Gastroesophageal sphincter (tissue), 4 donors: ENCODE results near the gene NACA. TPM values are rescaled to one million over a fixed set of nuclear protein-coding genes. Genes with fewer than 3 reads are reported as not detected.

Experiments used
- ATAC-seq: fragments of 150-250 bp; one replicate; pipeline ENCODE4 v1.9.1; 2016; ENCODE audit warnings: mild to moderate bottlenecking, moderate library complexity
- H3K27ac ChIP-seq, 4 donors: fragments of 200-600 bp; sonication (generic) in 3 of 4; 1 replicate in 3 of 4; 2 replicates in 1 of 4; pipeline ENCODE4 v1.5.1; 2016 to 2019
- H3K27me3 ChIP-seq: fragments of 200-600 bp; sonication (generic); one replicate; pipeline ENCODE4 v1.5.1; 2019
- H3K36me3 ChIP-seq, 2 donors: fragments of 200-600 bp; sonication (generic); one replicate each; pipeline ENCODE4 v1.5.1; 2019; ENCODE audit warnings: control low read depth in 1 of 2
- H3K4me1 ChIP-seq, 3 donors: fragments of 200-600 bp; sonication (generic); 1 replicate in 2 of 3; 2 replicates in 1 of 3; pipeline ENCODE4 v1.5.1; 2016 to 2019; ENCODE audit warnings: control low read depth in 2 of 3
- H3K4me3 ChIP-seq, 2 donors: fragments of 200-600 bp; sonication (generic); one replicate each; pipeline ENCODE4 v1.5.1; 2019; ENCODE audit warnings: mild to moderate bottlenecking in 1 of 2, moderate library complexity in 1 of 2
- H3K9me3 ChIP-seq, 3 donors: fragments of 200-600 bp; sonication (generic); one replicate each; pipeline ENCODE4 v1.5.1; 2017 to 2019; ENCODE audit warnings: control low read depth in 2 of 3
- CTCF ChIP-seq, 4 experiments: fragments of 200-600 bp in 2 of 4; fragments of 450-650 bp in 2 of 4; sonication (generic) in 1 of 4; IDR thresholded peaks; one replicate each; pipeline ENCODE4 v1.5.1; 2017 to 2019; ENCODE audit warnings: antibody characterized with exemption in 4 of 4, mild to moderate bottlenecking in 2 of 4, moderate library complexity in 2 of 4
- EP300 ChIP-seq: sonication (generic); formaldehyde crosslinking; IDR thresholded peaks from one replicate; pipeline ENCODE4 v1.6.1; 2017; ENCODE audit warnings: antibody characterized with exemption, mild to moderate bottlenecking
- POLR2A ChIP-seq, 2 donors: fragments of 450-650 bp; IDR thresholded peaks; one replicate each; pipeline ENCODE4 v1.6.1; 2017; ENCODE audit warnings: antibody characterized with exemption in 2 of 2, mild to moderate bottlenecking in 2 of 2, moderate library complexity in 1 of 2
- POLR2AphosphoS5 ChIP-seq: sonication (generic); formaldehyde crosslinking; IDR thresholded peaks from one replicate; pipeline ENCODE4 v1.6.1; 2017; ENCODE audit warnings: antibody characterized with exemption
- WGBS, 2 donors: methylation state at CpG; one replicate each; pipeline ENCODE4 v1.1.5; 2018; ENCODE audit warnings: low coverage in 1 of 2; 5-methylcytosine and 5-hydroxymethylcytosine counted together
- total RNA-seq, 4 donors: library from RNA; depleted of rRNA; stranded (reverse); fragments of >200 nt; gene quantifications; one replicate each; pipeline ENCODE4 v1.1.0, GENCODE V29; 2016

NACA gene
- total RNA-seq, 4 donors from 2014 or later: 1,080 to 1,809 (median 1,519) TPM

DNA sequence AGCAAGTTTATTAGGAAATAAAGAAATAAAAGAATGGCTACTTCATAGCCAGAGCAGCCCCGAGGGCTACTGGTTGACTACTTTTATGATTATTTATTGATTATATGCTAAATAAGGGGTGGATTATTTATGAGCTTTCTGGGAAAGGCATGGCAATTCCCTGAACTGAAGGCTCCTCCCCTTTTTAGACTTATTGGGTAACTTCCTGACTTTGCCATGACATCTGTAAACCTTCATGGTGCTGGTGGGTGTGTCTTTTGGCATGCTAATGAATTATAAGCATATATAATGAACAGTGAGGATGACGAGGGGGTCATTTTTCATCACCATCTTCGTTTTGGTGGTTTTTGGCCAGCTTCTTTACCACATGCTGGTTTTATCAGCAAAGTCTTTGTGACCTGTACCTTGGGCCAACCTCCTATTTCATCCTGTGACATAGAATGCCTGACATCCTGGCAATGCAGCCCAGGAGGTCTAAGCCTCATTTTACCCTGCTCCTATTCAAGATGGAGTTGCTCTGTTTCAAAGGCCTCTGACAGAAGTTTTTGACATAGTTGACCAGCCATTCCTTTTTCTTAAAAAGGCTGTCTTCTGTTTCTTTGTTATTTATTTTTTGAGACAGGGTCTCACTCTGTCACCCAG lies 26.0 kb downstream of the NACA start:
- 66 to 84% methylated on average over 3 of the region's 3 CpGs for WGBS, 2 donors
- TF ChIP-seq POLR2A (IDR thresholded peaks at IDR 0.05): no peak
- no peak for TF ChIP-seq EP300
- no peak for TF ChIP-seq POLR2AphosphoS5
- TF ChIP-seq CTCF (IDR thresholded peaks at IDR 0.05): no peak
- Histone ChIP-seq H3K36me3 (no peaks in the 10 kb centered on the region), H3K27me3 (no peaks in the 10 kb centered on the region), H3K4me3 (no peak overlapping the region), H3K27ac (no peak overlapping the region), H3K9me3 (no peaks in the 10 kb centered on the region), H3K4me1 (no peaks in the 10 kb centered on the region)
- no peak for ATAC-seq

GRCh38 chr12:56695327-56696101 lies 29.6 kb downstream of the NACA start:
- Histone ChIP-seq H3K4me3 (no peak overlapping the region), H3K27me3 (no peaks in the 10 kb centered on the region), H3K36me3 (no peaks in the 10 kb centered on the region), H3K27ac (no peak overlapping the region), H3K4me1 (no peaks in the 10 kb centered on the region), H3K9me3 (no peaks in the 10 kb centered on the region)
- TF ChIP-seq EP300 (no peak), POLR2AphosphoS5 (no peak), POLR2A (IDR thresholded peaks at IDR 0.05) (no peak), CTCF (IDR thresholded peaks at IDR 0.05) (no peak)
- no peak for ATAC-seq
- WGBS, 2 donors: 64 to 74% methylated on average over 2 of the region's 2 CpGs

DNA sequence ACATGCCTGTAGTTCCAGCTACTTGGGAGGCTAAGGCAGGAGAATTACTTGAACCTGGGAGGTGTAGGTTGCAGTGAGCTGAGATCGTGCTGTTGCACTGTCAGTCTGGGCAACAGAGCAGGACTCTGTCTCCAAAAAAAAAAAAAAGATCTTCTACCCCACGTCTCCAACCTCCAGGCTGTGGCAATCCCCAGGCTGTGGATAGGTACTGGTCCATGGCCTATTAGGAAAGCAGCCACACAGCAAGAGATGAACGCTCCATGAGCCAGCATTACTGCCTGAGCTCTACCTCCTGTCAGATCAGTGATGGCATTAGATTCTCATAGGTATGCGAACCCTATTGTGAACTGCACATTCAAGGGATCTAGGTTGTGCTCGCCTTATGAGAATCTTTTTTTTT lies 30.9 kb downstream of the NACA start:
- H3K4me1 ChIP-seq: peaks cover 0 to 6% (median under 1%) of the 10 kb centered on the region in 3 donors
- ATAC-seq: no peak
- no peak overlapping the region for H3K27ac ChIP-seq
- H3K9me3 ChIP-seq: no peaks in the 10 kb centered on the region
- H3K4me3 ChIP-seq: no peak overlapping the region
- TF ChIP-seq CTCF (IDR thresholded peaks at IDR 0.05) (no peak), EP300 (no peak), POLR2A (IDR thresholded peaks at IDR 0.05) (no peak), POLR2AphosphoS5 (no peak)
- H3K36me3 ChIP-seq: no peaks in the 10 kb centered on the region
- 76 to 86% methylated on average over 1 to 5 of the region's 5 CpGs for WGBS, 2 donors
- H3K27me3 ChIP-seq: no peaks in the 10 kb centered on the region

DNA sequence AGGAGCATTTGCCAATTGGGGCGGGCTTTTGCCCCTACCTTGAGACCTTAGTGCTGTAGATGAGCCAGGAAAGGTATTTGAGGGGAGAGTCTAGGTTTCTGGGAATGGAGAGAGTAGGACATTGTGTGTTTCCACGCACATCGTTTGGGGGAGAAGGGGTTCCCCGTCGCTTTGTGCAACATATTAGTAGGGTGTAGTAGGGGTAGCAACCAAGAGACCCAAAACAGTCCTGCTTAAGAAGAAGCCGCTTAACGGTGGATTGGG lies 36.3 kb downstream of the NACA start:
- Histone ChIP-seq H3K27ac (peak overlapping the region; percentile 88 to 100 (median 98)), H3K9me3 (no peaks in the 10 kb centered on the region), H3K4me3 (peak overlapping the region; percentile 39 to 95), H3K36me3 (no peaks in the 10 kb centered on the region), H3K4me1 (peaks cover 0 to 42% (median 13%) of the 10 kb centered on the region in 3 donors), H3K27me3 (no peaks in the 10 kb centered on the region)
- no peak for ATAC-seq
- no peak for TF ChIP-seq CTCF (IDR thresholded peaks at IDR 0.05)
- TF ChIP-seq EP300: no peak
- TF ChIP-seq POLR2AphosphoS5: no peak
- no peak for TF ChIP-seq POLR2A (IDR thresholded peaks at IDR 0.05)
- WGBS, 2 donors: 0 to 3% methylated on average over 6 to 7 of the region's 7 CpGs
